ENCODE measurements around the gene FGF3.

FGF3 gene

GRCh38 chr11:69804769-69805508, 14.3 kb downstream of the FGF3 start:
- H3K4me1 ChIP-seq (ENCODE audit: control insufficient read depth, insufficient read depth, low read length, poor library complexity, severe bottlenecking) = no peaks in the 10 kb centered on the region
- H3K4me3 ChIP-seq (ENCODE audit: insufficient read depth, low read depth, low read length, poor library complexity, severe bottlenecking) = no peak overlapping the region
- no peak for DNase-seq
- H3K27me3 ChIP-seq (replicated peaks; ENCODE audit: control insufficient read depth, insufficient read depth, low read length, poor library complexity, severe bottlenecking) = no peaks in the 10 kb centered on the region
- no peaks in the 10 kb centered on the region for H3K9me3 ChIP-seq (ENCODE audit: control insufficient read depth, low read length)
- no peaks in the 10 kb centered on the region for H3K36me3 ChIP-seq (ENCODE audit: control insufficient read depth, insufficient read depth, low read length)
- no peak overlapping the region for H3K27ac ChIP-seq (ENCODE audit: insufficient read depth, low read length, poor library complexity, severe bottlenecking)

GRCh38 chr11:69803604-69804218, 15.5 kb downstream of the FGF3 start:
- H3K9me3 ChIP-seq (ENCODE audit: control insufficient read depth, low read length) = no peaks in the 10 kb centered on the region
- no peaks in the 10 kb centered on the region for H3K4me1 ChIP-seq (ENCODE audit: control insufficient read depth, insufficient read depth, low read length, poor library complexity, severe bottlenecking)
- H3K27ac ChIP-seq (ENCODE audit: insufficient read depth, low read length, poor library complexity, severe bottlenecking) = no peak overlapping the region
- no peak for DNase-seq
- H3K4me3 ChIP-seq (ENCODE audit: insufficient read depth, low read depth, low read length, poor library complexity, severe bottlenecking) = no peak overlapping the region
- H3K36me3 ChIP-seq (ENCODE audit: control insufficient read depth, insufficient read depth, low read length) = no peaks in the 10 kb centered on the region
- H3K27me3 ChIP-seq (replicated peaks; ENCODE audit: control insufficient read depth, insufficient read depth, low read length, poor library complexity, severe bottlenecking) = no peaks in the 10 kb centered on the region

DNA sequence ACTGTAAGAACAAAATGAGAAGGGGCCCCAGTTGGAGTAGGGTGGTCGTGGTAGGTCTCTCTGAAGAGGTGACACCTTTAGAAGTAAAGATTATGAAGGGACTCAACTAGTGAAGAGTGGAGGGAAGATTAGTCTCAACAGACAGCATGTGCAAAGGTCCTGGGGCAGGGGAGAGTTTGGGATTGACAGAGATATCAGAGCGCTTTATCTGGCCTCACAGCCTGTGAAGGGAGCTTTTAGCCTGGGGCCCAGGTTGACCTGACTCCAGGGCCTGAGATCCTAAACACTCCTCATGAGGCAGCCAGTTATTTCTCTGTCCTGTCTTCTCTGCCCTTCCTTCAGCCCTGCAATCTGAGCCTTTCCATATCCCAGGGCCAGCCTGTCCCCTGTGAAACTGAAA, 16.2 kb downstream of the FGF3 start:
- Histone ChIP-seq H3K4me1 (ENCODE audit: control insufficient read depth, insufficient read depth, low read length, poor library complexity, severe bottlenecking) (no peaks in the 10 kb centered on the region), H3K4me3 (ENCODE audit: insufficient read depth, low read depth, low read length, poor library complexity, severe bottlenecking) (no peak overlapping the region), H3K36me3 (ENCODE audit: control insufficient read depth, insufficient read depth, low read length) (no peaks in the 10 kb centered on the region), H3K27ac (ENCODE audit: insufficient read depth, low read length, poor library complexity, severe bottlenecking) (no peak overlapping the region), H3K9me3 (ENCODE audit: control insufficient read depth, low read length) (no peaks in the 10 kb centered on the region), H3K27me3 (replicated peaks; ENCODE audit: control insufficient read depth, insufficient read depth, low read length, poor library complexity, severe bottlenecking) (no peaks in the 10 kb centered on the region)
- DNase-seq = no peak

- Histone ChIP-seq H3K27me3 (replicated peaks; ENCODE audit: control insufficient read depth, insufficient read depth, low read length, poor library complexity, severe bottlenecking) (no peaks in the 10 kb centered on the region), H3K4me3 (ENCODE audit: insufficient read depth, low read depth, low read length, poor library complexity, severe bottlenecking) (no peak overlapping the region), H3K9me3 (ENCODE audit: control insufficient read depth, low read length) (no peaks in the 10 kb centered on the region), H3K36me3 (ENCODE audit: control insufficient read depth, insufficient read depth, low read length) (no peaks in the 10 kb centered on the region), H3K27ac (ENCODE audit: insufficient read depth, low read length, poor library complexity, severe bottlenecking) (no peak overlapping the region), H3K4me1 (ENCODE audit: control insufficient read depth, insufficient read depth, low read length, poor library complexity, severe bottlenecking) (no peaks in the 10 kb centered on the region)
- no peak for DNase-seq
These were observed 16.6 kb downstream of the FGF3 start for GRCh38 chr11:69802590-69802989.

- H3K4me3 ChIP-seq (ENCODE audit: insufficient read depth, low read depth, low read length, poor library complexity, severe bottlenecking) = no peak overlapping the region
- peak in 1 of 3 donors; percentile 16 for DNase-seq
- H3K27ac ChIP-seq (ENCODE audit: insufficient read depth, low read length, poor library complexity, severe bottlenecking) = no peak overlapping the region
- no peaks in the 10 kb centered on the region for H3K4me1 ChIP-seq (ENCODE audit: control insufficient read depth, insufficient read depth, low read length, poor library complexity, severe bottlenecking)
- H3K36me3 ChIP-seq (ENCODE audit: control insufficient read depth, insufficient read depth, low read length) = no peaks in the 10 kb centered on the region
- H3K27me3 ChIP-seq (replicated peaks; ENCODE audit: control insufficient read depth, insufficient read depth, low read length, poor library complexity, severe bottlenecking) = no peaks in the 10 kb centered on the region
- no peaks in the 10 kb centered on the region for H3K9me3 ChIP-seq (ENCODE audit: control insufficient read depth, low read length)
These were observed 17.5 kb downstream of the FGF3 start for GRCh38 chr11:69801513-69802335.

DNA sequence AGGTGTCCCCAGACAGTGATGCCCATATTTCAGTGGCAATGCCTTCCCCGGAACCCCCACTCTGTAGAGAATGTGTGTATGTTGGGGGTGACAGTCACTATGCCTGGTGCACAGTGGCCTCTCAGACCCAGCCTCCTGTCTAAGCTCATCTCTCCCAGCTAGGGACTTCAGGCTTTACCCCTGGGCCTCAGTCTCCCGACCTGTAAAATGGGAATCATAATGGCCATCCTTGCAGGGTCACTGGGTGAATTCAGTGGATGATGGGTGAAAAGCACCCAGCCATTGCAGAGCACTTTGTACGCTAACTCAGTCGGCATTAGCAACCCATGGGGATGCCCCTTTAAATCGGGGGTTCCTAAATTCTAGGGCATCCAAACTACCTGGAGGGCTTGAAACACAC, 18.9 kb downstream of the FGF3 start:
- Histone ChIP-seq H3K4me3 (ENCODE audit: insufficient read depth, low read depth, low read length, poor library complexity, severe bottlenecking) (no peak overlapping the region), H3K27ac (ENCODE audit: insufficient read depth, low read length, poor library complexity, severe bottlenecking) (no peak overlapping the region), H3K4me1 (ENCODE audit: control insufficient read depth, insufficient read depth, low read length, poor library complexity, severe bottlenecking) (no peaks in the 10 kb centered on the region), H3K27me3 (replicated peaks; ENCODE audit: control insufficient read depth, insufficient read depth, low read length, poor library complexity, severe bottlenecking) (no peaks in the 10 kb centered on the region), H3K9me3 (ENCODE audit: control insufficient read depth, low read length) (no peaks in the 10 kb centered on the region), H3K36me3 (ENCODE audit: control insufficient read depth, insufficient read depth, low read length) (no peaks in the 10 kb centered on the region)
- DNase-seq = no peak

DNA sequence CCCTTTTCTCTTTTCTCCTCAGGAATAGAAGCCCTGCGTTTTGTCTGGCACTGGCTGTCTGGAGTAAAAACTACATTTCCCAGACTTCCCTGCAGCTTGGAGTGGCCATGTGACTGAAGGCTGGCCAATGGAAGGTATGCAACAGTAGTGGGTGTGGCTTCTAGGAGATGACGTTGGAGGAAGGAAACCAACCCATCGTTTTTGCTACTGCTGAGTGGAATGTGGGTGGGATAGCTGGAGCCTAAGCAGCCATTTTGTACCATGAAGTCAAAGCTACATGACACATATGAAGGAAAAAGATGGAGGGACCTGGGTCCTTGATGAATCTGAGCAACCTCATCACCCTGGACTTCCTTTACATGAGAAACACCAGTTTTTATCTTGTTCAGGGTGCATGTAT, 19.6 kb downstream of the FGF3 start:
- Histone ChIP-seq H3K27ac (ENCODE audit: insufficient read depth, low read length, poor library complexity, severe bottlenecking) (no peak overlapping the region), H3K4me3 (ENCODE audit: insufficient read depth, low read depth, low read length, poor library complexity, severe bottlenecking) (no peak overlapping the region), H3K4me1 (ENCODE audit: control insufficient read depth, insufficient read depth, low read length, poor library complexity, severe bottlenecking) (no peaks in the 10 kb centered on the region), H3K9me3 (ENCODE audit: control insufficient read depth, low read length) (no peaks in the 10 kb centered on the region), H3K27me3 (replicated peaks; ENCODE audit: control insufficient read depth, insufficient read depth, low read length, poor library complexity, severe bottlenecking) (no peaks in the 10 kb centered on the region), H3K36me3 (ENCODE audit: control insufficient read depth, insufficient read depth, low read length) (no peaks in the 10 kb centered on the region)
- DNase-seq = no peak

- no peaks in the 10 kb centered on the region for H3K36me3 ChIP-seq (ENCODE audit: control insufficient read depth, insufficient read depth, low read length)
- H3K4me3 ChIP-seq (ENCODE audit: insufficient read depth, low read depth, low read length, poor library complexity, severe bottlenecking) = no peak overlapping the region
- no peak overlapping the region for H3K27ac ChIP-seq (ENCODE audit: insufficient read depth, low read length, poor library complexity, severe bottlenecking)
- no peaks in the 10 kb centered on the region for H3K27me3 ChIP-seq (replicated peaks; ENCODE audit: control insufficient read depth, insufficient read depth, low read length, poor library complexity, severe bottlenecking)
- DNase-seq = no peak
- H3K4me1 ChIP-seq (ENCODE audit: control insufficient read depth, insufficient read depth, low read length, poor library complexity, severe bottlenecking) = no peaks in the 10 kb centered on the region
- no peaks in the 10 kb centered on the region for H3K9me3 ChIP-seq (ENCODE audit: control insufficient read depth, low read length)
These were observed 20.1 kb downstream of the FGF3 start for GRCh38 chr11:69799097-69799496.

GRCh38 chr11:69797737-69798528, 21.3 kb downstream of the FGF3 start:
- Histone ChIP-seq H3K4me1 (ENCODE audit: control insufficient read depth, insufficient read depth, low read length, poor library complexity, severe bottlenecking) (no peaks in the 10 kb centered on the region), H3K9me3 (ENCODE audit: control insufficient read depth, low read length) (no peaks in the 10 kb centered on the region), H3K27ac (ENCODE audit: insufficient read depth, low read length, poor library complexity, severe bottlenecking) (no peak overlapping the region), H3K4me3 (ENCODE audit: insufficient read depth, low read depth, low read length, poor library complexity, severe bottlenecking) (no peak overlapping the region), H3K36me3 (ENCODE audit: control insufficient read depth, insufficient read depth, low read length) (no peaks in the 10 kb centered on the region), H3K27me3 (replicated peaks; ENCODE audit: control insufficient read depth, insufficient read depth, low read length, poor library complexity, severe bottlenecking) (no peaks in the 10 kb centered on the region)
- no peak for DNase-seq
